Measurements from ENCODE around the gene PROSER1.

DNA sequence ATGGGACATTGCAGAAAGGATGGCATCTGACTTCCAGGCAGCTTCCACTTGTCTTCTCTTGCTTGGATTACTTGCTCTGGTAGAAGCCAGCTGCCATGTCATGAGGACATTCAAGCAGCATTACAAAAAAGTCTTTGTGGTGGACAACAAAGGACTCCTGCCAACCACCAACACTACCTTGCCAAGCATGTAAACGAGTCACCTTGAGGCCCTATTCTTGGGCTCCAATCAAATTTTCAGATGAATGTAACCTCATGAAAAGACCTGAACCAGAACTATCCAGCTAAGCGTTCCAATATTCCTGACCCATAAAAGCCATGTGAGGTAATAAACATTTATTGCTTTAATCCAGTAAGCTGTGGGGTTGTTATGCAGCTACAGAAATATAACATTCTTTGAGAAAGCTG is 12.5 kb downstream of the PROSER1 start:
- TF ChIP-seq, protein P1, sequence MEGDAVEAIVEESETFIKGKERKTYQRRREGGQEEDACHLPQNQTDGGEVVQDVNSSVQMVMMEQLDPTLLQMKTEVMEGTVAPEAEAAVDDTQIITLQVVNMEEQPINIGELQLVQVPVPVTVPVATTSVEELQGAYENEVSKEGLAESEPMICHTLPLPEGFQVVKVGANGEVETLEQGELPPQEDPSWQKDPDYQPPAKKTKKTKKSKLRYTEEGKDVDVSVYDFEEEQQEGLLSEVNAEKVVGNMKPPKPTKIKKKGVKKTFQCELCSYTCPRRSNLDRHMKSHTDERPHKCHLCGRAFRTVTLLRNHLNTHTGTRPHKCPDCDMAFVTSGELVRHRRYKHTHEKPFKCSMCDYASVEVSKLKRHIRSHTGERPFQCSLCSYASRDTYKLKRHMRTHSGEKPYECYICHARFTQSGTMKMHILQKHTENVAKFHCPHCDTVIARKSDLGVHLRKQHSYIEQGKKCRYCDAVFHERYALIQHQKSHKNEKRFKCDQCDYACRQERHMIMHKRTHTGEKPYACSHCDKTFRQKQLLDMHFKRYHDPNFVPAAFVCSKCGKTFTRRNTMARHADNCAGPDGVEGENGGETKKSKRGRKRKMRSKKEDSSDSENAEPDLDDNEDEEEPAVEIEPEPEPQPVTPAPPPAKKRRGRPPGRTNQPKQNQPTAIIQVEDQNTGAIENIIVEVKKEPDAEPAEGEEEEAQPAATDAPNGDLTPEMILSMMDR (conservative IDR thresholded peaks at IDR 0.05; ENCODE audit: low read depth, low read length): no peak
- no peak for TF ChIP-seq EZH2 (IDR thresholded peaks at IDR 0.05; ENCODE audit: borderline replicate concordance, low read depth, low read length, poor library complexity, severe bottlenecking)

All from A673 (cell line).